ENCODE data around the gene MAPKAPK5.
"Not testable (repeated sequence)": the region's sequence is repeated elsewhere in the genome, so short reads cannot be mapped to it uniquely, and the experiment has no call there.

The MAPKAPK5 gene

DNA sequence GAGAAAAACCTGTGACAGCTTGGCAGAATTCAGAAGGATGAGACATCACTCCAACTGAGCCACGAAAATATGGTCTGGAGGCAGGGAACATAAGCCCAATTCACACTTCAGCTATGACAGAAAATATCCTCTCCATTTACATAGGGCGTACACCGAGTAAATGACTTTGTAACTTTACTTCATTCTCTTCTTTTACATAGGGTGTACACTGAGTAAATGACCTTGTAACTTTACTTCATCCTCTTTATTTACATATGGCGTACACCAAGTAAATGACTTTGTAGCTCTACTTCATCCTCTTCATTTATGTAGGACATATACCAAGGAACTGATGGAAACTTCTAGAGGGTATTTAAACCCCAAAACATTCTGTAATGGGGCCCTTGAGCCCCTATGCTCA lies 14.1 kb upstream of the MAPKAPK5 start:
- DNase-seq (ENCODE audit: low read depth, low spot score), result no peak

DNA sequence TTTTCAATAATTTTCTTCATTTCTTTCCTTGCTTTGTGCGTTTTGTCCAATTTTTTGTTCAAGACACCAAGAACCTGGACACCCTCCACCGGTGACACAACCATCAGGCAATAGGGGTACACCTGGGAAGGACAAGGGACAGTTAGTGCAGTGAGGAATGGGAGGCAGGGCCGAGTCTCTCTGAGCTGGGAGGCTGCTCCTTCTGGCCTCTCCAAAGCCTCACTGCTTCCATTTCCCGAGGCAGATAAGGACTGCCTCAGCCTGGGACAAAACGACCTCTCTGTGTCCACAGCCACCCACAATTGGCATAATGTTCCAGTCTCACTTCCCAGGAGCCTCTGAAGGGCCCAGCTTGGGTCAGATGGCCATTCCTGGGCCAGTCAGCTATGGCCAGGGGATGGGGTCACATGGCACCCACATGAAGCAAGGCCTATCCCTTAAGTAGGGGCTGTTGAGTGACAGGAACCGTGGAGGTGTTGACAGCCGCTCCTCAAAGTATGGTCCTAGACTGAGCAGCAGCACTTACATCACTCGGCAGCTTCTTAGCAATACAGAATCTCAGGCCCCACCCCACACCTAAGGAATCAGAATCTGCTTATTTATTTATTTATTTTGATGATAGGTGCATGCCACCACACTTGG lies 13.6 kb upstream of the MAPKAPK5 start:
- no peak for DNase-seq (ENCODE audit: low read depth, low spot score)

DNA sequence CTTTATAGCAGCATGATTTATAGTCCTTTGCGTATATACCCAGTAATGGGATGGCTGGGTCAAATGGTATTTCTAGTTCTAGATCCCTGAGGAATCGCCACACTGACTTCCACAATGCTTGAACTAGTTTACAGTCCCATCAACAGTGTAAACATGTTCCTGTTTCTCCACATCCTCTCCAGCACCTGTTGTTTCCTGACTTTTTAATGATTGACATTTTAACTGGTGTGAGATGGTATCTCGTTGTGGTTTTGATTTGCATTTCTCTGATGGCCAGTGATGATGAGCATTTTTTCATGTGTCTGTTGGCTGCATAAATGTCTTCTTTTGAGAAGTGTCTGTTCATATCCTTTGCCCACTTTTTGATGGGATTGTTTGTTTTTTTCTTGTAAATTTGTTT lies 12.4 kb upstream of the MAPKAPK5 start:
- DNase-seq (ENCODE audit: low read depth, low spot score), result not testable (repeated sequence)

DNA sequence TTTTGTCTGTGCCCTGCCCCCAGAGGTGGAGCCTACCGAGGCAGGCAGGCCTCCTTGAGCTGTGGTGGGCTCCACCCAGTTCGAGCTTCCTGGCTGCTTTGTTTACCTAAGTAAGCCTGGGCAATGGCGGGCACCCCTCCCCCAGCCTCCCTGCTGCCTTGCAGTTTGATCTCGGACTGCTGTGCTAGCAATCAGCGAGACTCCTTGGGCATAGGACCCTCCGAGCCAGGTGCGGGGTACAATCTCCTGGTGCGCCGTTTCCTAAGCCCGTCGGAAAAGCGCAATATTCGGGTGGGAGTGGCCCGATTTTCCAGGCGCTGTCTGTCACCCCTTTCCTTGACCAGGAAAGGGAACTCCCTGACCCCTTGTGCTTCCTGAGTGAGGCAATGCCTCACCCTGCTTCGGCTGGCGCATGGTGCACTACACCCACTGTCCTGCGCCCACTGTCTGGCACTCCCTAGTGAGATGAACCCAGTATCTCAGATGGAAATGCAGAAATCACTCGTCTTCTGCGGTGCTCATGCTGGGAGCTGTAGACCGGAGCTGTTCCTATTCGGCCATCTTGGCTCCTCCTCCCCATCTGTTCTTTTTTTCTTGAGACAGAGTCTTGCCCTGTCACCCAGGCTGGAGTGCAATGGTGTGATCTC lies 7.2 kb upstream of the MAPKAPK5 start:
- DNase-seq (ENCODE audit: low read depth, low spot score), result not testable (repeated sequence)

DNA sequence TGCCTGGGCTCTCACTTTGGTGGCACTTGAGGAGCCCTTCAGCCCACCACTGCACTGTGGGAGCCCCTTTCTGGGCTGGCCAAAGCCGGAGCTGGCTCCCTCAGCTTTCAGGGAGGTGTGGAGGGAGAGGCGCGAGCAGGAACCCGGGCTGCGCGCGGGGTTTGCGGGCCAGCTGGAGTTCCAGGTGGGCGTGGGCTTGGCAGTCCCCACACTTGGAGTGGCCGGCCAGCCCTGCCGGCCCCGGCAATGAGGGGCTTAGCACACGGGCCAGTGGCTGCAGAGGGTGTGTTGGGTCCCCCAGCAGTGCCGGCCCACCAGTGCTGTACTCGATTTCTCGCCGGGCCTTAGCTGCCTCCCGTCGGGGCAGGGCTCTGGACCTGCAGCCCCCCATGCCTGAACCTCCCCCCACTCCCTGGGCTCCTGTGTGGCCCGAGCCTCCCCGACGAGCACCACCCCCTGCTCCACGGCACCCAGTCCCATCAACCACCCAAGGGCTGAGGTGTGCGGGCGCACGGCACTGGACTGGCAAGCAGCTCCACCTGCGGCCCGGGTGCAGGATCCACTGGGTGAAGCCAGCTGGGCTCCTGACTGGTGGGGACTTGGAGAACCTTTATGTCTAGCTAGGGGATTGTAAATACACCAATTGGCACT lies 6.4 kb upstream of the MAPKAPK5 start:
- DNase-seq (ENCODE audit: low read depth, low spot score), result not testable (repeated sequence)

DNA sequence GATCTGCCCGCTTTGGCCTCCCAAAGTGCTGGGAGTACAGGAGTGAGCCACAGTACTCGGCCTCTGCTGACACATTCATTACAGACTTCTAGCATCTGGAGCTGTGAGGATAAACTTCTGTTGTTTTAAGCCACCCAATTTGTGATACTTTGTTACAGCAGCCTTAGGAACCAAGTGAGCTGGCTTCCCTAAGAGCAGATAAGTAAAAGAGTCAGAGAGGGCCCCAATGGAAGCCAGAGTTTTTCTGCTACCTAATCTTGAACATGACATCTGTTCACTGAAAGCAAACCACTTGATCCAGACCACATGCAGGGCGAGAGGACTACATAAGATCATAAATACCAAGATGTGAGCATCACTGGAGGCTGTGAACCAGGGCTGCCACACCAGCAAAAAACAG lies 3.7 kb upstream of the MAPKAPK5 start:
- DNase-seq (ENCODE audit: low read depth, low spot score), result no peak

DNA sequence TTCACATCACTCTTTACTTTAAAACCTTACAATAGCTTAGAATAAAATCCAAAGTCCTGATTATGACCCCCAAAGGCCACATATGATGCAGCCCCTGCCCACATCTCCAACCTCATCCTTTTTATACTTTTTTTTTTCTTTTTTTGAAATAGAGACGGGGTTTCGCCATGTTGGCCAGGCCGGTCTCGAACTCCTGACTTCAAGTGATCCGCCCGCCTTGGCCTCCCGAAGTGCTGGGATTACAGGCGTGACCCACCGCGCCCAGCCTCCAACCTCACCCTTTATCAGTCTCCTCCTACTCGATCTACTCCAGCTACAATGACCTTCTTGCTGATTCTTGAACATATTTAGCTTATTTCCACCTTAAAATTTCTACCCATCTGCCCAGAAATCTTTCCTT lies 1.2 kb upstream of the MAPKAPK5 start:
- no peak for DNase-seq (ENCODE audit: low read depth, low spot score)

DNA sequence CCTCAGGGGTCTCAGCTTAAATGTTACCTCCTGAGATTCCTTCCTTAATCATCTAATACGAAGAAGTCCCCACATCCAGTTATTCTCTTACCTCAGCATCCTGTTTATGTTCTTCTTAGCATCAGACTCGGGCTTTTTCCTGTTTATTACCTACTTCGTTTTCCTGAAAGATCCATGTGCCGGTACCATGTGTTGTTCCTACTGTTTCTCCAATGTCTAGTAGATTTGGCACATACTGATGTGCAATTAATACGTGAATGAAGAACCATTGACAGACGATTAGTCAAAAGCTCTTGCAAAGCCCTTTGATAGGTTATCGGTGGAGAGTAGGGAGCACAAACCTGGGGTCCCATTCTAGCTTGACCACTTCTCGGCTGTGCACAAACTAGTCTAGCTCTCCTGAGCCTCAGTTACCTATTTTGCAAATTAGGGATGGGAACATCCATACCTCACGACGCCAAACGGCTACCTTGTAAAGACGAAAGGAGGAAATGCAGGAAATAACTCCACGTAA lies 735 bp upstream of the MAPKAPK5 start:
- no peak for DNase-seq (ENCODE audit: low read depth, low spot score)

DNA sequence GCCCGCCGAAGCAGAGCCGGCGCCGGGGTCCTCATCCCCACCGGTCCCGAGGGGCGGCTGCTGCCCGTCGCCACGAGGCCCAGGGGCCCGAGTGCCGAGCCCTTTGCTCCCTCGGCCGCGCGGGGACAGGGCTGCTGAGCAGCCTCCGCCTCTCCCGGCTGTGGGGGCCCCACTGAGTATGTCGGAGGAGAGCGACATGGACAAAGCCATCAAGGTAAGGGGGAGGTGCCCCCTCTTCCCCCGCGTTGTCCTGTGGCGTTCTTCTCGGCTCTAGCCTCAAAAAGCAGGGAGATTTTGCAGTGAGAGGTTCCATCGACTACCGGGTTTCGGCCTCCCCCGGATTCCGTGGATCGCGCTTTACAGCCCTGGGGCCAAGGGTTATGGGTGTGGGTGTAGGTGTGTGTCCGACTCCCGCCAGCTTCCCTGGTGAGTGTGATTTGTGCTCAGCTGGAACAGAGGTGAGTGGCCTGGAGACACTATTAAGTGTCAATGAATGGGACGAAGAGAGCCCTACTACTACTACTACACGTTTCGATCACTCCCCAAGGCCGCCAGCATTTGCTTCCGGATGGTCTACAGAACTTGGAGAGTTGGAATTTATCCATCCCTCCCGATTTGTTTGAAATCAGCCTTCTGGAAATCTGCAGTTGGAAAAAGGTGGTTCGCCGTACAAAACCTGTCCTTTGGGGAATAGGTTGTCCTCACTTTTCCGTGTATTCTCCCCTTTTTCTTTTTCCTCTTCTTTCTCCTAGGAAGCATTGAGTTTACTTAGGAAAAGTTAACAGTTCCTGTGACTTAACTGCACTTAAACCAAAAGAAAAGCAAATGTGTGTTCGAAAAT lies 748 bp downstream of the MAPKAPK5 start:
- DNase-seq (ENCODE audit: low read depth, low spot score), result no peak

DNA sequence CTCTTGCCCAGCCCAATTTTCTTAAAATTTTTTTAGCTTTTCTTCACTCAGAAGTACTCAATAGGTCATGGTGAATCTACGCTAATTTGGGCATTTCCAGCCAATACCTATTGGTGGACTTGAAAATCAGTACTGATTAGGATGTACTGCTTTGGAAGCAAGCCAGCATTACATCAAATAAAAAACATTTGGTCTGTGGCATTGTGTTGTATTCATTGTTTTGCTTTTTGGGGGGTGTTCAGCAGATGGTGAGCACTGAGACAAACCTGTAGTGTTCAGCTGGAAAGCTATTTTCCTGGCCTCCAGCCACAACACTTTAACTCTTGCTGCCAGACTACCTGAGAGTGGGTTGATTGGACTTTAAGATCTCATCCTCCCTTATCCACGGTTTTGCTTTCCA lies 4.0 kb downstream of the MAPKAPK5 start:
- no peak for DNase-seq (ENCODE audit: low read depth, low spot score)

DNA sequence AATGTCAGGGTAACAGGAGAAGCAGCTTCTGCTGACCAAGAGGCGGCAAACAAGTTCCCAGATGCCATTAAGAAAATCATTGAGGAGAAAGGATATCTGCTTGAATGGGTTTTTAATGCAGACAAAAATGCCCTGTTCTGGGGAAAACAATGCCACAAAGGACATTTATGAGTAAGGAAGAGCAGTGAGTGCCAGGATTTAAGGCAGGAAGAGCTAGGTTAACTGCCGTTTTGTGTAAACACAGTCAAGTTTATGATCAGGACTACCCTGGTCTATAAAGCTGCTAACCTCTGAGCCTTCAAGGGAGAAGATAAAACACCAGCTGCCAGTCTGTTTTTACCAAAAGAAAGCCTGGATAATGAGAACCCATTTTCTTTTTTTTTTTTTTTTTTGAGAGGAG lies 8.5 kb downstream of the MAPKAPK5 start:
- no peak for DNase-seq (ENCODE audit: low read depth, low spot score)

DNA sequence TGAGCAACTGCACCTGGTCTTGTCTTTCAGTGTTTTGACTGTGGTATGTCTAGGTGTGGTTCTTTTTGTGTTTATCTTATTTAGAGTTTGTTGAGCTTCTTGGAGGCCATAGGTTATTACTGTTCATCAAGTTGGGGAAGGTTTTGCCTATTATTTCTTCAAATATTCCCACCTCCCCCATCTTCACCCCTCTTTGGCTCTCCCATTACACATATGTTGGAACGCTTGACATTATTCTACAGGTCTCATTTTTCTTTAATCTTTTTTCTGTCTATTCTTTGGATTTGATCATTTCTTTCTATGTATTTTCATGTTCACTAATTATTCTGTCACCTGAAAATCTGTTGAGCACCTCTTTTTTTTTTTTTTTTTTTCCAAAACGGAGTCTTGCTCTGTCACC lies 16.2 kb downstream of the MAPKAPK5 start:
- no peak for DNase-seq (ENCODE audit: low read depth, low spot score)

DNA sequence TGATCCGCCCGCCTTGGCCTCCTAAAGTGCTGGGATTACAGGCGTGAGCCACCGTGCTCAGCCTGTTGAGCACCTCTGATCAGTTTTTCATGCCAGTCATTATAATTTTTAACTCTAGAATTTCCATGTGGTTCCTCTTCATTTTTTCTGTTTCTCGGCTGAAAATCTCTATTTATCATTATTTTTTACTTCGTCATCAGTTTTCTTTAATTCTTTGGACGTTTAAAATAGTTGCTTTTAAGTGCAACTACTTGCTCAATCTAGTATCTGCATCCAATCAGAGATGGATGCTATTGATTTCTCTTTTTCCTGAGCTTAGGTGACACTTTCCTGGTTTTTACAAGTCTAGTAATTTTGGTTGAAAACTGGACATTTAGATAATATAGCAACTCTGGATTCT lies 16.8 kb downstream of the MAPKAPK5 start:
- no peak for DNase-seq (ENCODE audit: low read depth, low spot score)

DNA sequence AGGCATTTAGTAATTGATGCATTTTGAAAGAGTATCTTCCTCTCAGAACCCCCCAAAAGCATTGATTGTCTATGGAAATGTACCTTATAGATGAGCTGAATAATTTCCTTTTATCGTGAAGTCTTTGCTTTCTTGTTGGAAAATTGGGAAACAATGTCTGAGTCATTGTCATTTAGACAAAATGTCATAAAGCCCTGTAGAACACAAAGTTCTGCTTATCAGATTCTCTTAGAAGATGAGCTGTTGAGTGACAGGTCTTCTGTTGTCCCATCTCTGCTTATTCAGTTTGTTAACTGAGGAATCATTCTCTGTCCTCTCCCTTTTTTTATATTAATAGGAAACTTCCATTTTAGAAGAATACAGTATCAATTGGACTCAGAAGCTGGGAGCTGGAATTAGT lies 22.9 kb downstream of the MAPKAPK5 start:
- DNase-seq (ENCODE audit: low read depth, low spot score), result no peak

DNA sequence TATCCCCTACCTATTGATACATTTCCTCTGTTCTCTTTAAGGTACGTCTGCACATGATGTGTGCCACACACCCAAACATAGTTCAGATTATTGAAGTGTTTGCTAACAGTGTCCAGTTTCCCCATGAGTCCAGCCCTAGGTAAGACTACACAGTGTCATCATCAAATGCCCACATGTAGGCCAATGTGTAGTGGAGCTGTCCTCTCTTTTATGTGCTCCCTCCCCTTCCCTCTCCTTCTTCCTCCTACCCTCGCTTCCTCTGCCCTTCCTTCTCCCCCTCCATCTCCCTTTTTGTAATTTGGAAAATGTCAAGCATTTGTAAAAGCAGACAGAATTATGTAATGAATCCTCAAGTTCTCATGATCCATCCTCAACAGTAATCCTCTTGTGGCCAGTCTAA lies 25.5 kb downstream of the MAPKAPK5 start:
- DNase-seq (ENCODE audit: low read depth, low spot score), result no peak

DNA sequence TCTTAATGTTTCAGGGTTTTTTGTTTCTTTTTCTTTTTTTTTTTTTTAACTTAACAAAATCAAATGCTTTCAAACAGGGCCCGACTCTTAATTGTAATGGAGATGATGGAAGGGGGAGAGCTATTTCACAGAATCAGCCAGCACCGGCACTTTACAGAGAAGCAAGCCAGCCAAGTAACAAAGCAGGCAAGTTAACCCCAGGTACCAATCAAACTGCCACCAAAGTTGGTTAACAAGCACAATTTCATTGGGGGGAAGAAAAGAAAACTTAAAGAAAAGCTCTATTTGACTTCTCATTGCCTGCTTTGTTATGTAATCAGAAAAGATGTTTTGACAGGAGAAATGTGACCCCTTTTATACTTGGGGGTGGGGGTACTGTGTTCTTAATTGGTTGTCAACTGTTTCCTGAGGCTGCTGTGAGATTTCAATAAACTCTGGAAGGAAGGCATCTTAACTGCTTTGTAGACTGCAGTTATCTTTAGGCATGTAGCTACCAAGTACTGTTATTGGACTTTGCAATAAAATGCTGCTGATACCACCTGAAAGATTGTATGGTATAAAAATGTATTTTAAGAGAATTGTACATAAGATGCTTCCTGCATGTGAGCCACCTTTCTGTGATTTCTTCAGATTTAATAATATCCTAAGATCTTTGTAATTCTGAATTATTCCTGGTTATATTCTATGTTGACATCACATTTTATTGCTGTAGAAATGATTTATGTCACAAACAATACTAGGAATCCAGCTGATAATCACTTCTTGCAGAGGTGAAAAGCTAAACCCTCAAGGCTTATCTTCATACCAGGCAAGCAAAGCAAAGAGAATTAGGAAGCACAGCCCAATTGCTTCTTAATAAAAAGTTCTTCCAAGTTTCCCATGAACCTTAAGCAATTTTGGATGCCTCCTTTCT lies 26.9 kb downstream of the MAPKAPK5 start:
- no peak for DNase-seq (ENCODE audit: low read depth, low spot score)

DNA sequence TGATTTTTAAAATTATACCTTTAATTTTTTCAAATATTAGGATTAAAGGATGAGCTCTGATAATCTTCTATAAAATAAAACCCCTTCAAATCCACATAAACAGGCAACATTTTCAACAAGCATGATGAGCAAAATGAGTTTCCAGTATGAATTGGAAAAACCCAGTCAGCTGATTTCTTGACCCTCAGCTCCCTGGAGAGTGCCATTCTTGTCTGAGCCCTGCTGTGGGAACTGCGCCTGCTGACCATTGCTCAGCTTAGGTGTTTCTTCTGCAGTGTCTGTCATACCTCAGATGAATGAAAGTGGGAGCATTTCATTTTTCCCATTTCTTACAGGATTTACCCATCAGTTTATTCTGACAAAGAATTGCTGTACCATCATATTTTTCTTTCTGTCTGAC lies 27.6 kb downstream of the MAPKAPK5 start:
- DNase-seq (ENCODE audit: low read depth, low spot score), result no peak

DNA sequence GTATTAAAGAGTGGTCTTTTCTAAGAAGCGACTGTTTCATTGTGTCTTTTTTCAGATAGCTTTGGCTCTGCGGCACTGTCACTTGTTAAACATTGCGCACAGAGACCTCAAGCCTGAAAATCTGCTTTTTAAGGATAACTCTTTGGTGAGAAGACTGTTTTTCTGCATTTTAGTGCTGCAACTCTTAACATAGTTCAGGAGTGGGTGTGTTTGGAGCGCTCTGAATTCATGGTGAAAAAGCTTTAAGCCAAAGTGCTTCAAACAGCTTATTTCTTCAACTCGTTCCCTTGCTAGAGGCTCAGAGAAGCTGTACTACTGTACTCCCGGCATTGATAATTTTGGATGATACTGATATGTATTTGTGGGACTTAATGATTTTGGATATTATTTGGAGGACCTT lies 28.2 kb downstream of the MAPKAPK5 start:
- no peak for DNase-seq (ENCODE audit: low read depth, low spot score)

DNA sequence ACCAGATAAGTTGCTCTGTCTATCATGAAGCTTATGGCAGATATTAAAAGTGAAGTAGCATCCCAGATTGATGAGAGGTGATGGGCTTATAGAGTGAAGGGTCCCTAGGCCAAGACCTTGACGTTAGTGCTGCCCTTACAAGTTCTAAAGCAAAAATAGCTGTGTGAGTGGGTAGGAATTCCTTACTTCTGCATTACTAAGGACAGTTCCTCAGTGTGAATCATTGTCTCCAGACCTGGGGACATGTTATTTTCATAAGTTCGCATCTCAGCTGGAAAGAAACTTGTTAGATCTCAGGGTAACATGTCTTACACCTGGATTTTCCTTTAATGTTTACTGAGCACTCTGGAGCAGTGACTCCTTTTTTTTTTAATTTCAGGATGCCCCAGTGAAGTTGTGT lies 28.7 kb downstream of the MAPKAPK5 start:
- DNase-seq (ENCODE audit: low read depth, low spot score), result no peak

DNA sequence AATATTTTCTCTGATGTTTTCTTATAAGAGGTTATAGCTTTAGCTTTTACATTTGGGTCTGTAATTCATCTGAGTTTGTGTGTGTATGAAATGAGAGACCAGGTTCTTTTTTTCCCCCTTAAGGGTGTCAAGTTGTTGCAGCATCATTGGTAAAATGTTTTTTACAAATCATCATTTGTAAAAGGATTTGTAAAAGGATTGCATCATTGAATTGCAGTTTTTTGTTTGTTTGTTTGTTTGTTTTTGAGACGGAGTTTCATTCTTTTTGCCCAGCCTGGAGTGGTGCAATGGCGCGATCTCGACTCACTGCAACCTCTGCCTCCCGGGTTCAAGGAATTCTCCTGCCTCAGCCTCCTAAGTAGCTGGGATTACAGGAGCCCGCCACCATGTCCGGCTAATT lies 31.1 kb downstream of the MAPKAPK5 start:
- DNase-seq (ENCODE audit: low read depth, low spot score), result no peak

DNA sequence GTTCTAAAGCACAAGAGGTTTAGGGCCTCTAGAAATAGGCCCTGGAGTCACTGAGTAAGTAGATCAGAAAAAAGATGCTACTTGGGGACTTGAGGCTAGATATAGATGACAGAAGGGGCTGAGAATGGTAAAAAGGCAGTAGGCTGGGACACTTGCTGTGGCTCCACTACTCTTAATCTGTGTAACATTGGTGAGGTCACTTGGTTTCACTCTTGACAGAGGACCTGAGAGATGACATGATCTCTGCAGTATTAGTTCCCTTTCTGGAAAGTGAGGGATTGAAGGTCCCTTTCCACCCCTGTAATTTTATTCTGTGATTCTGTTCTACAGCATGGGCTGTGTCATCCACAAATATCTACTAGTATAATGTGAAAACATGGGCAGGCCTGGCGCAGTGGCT lies 39.7 kb downstream of the MAPKAPK5 start:
- no peak for DNase-seq (ENCODE audit: low read depth, low spot score)
